HUES48 (cell line): Measurements from ENCODE around the gene EYA4.

Source experiments
- H3K27ac ChIP-seq: one replicate; pipeline ENCODE4 v1.7.0; 2013; ENCODE audit warnings: low read depth, low read length, inconsistent platforms
- H3K27me3 ChIP-seq: 2 replicates; pipeline ENCODE4 v1.6.1; 2013; ENCODE audit warnings: mild to moderate bottlenecking, low read length; ENCODE audit not compliant: control insufficient read depth, insufficient read depth
- H3K36me3 ChIP-seq: 2 replicates; pipeline ENCODE4 v1.6.1; 2013; ENCODE audit warnings: low read length; ENCODE audit not compliant: control insufficient read depth, insufficient read depth
- H3K4me1 ChIP-seq: 2 replicates; pipeline ENCODE4 v1.6.1; 2013; ENCODE audit warnings: mild to moderate bottlenecking, low read length; ENCODE audit not compliant: control insufficient read depth, insufficient read depth
- H3K4me3 ChIP-seq: 2 replicates; pipeline ENCODE4 v1.5.1; 2013; ENCODE audit warnings: mild to moderate bottlenecking, low read depth, low read length
- H3K9ac ChIP-seq: 2 replicates; pipeline ENCODE4 v1.6.1; 2013; ENCODE audit warnings: mild to moderate bottlenecking, low read depth, low read length, moderate library complexity
- H3K9me3 ChIP-seq: 2 replicates; pipeline ENCODE4 v1.6.1; 2013; ENCODE audit warnings: low read length; ENCODE audit not compliant: control insufficient read depth, insufficient read depth

Gene EYA4

DNA sequence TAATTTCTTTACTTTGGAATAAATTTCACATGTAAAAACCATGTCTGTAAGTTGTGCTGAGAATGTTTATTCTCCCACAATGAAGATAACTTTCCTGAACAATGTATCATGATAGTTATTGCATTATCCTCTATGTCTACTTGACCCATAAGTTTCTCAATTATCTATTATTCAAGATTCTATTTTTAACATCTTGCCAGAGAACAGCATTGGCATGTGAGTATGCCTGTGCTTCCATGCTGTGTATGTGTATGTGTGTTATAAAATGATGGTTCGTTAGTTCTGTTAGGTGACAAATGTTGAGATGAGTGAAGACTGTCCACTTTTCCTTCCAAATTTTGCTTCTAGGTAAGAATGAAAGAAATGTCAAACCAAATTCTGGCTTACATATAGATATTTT lies 111.9 kb downstream of the EYA4 start:
- Histone ChIP-seq H3K4me3 (no peak overlapping the region), H3K36me3 (no peaks in the 10 kb centered on the region), H3K9ac (no peak overlapping the region), H3K9me3 (no peaks in the 10 kb centered on the region), H3K27me3 (no peaks in the 10 kb centered on the region), H3K27ac (no peak overlapping the region), H3K4me1 (no peaks in the 10 kb centered on the region)

DNA sequence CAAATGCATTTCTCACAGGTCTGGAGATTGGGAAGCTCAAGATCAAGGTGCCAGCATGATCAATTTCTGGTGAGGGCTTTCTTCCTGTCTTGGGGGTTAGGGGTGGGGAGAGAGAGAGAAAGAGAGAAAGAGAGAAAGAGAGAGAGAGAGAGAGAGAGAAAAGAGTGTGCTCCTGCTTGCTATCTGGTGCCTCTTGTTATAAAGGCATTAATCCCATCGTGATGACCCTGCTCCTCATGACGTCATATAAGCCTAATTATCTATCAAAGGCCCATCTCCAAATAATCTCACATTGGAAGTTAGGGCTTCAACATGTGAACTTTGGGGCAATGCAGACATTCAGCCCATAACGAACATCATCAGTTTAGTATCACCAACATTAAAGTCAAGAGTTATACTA lies 114.8 kb downstream of the EYA4 start:
- H3K9me3 ChIP-seq = no peaks in the 10 kb centered on the region
- no peak overlapping the region for H3K9ac ChIP-seq
- H3K4me3 ChIP-seq = no peak overlapping the region
- no peaks in the 10 kb centered on the region for H3K27me3 ChIP-seq
- H3K36me3 ChIP-seq = no peaks in the 10 kb centered on the region
- no peak overlapping the region for H3K27ac ChIP-seq
- no peaks in the 10 kb centered on the region for H3K4me1 ChIP-seq

DNA sequence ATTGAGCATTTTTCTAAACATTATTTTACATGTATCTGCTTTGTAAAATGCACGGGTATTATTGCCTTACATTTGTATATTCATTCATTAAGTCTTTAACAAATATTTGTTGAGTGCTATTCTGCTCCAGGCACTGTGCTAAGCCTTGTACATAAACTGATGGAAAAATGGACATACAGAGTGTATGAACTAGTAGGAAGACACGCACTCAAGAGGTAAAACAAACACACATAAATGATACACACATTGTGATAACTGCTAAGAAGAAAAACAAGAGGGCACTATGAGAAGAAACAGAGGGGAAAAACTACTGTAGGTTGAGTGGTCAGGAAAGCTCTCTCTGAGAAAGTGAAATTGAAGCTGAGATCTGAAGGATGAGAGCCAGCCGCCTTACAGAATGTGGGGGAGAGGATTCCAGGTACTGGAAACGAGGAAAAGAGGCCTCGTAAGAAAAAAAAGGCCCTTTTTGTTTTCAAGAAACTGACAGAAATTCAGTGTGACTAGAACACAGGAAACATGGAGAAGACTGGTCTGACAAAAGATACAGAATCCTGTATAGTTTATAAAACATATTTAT lies 117.5 kb downstream of the EYA4 start:
- Histone ChIP-seq H3K27ac (no peak overlapping the region), H3K27me3 (no peaks in the 10 kb centered on the region), H3K4me1 (no peaks in the 10 kb centered on the region), H3K36me3 (no peaks in the 10 kb centered on the region), H3K9ac (no peak overlapping the region), H3K9me3 (no peaks in the 10 kb centered on the region), H3K4me3 (no peak overlapping the region)

DNA sequence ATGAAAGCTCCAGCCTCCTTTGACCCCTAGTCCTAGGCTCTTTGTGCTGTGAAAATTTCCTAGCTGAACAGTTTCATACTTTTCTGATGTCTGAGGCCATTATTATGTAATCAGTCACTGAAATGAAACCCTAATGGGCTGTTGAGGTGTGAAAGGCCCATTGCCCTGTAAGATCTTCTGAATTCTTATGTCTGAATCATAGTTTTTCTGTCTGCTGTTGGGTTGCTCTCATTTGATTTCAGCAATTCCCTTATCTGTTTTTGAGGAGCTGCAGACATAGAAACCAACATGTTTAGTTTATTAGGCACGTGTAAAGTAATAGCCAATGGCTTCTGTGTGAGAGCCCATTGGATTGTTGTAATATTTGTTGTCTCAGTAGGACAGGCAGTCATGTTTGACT lies 118.1 kb downstream of the EYA4 start:
- Histone ChIP-seq H3K27ac (no peak overlapping the region), H3K9me3 (no peaks in the 10 kb centered on the region), H3K4me3 (no peak overlapping the region), H3K36me3 (no peaks in the 10 kb centered on the region), H3K4me1 (no peaks in the 10 kb centered on the region), H3K9ac (no peak overlapping the region), H3K27me3 (no peaks in the 10 kb centered on the region)

DNA sequence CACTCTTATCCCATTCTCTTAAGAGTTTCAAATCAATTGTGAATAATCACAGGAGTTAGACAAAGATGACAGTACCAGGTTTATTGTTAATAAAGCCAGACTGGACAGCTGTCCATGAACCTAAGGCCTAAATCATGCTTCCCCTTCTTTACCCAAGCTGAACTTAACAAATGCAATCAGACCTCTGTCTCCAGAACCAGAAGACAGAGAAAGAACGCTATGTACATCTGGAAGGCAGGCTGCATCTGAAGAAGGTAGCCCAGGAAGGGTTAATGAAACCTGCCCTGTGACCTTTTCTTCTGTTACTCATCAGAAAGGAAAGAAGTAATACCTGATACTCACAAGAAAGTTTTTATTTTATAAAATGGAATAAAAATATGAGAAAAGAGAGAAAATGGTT lies 118.6 kb downstream of the EYA4 start:
- Histone ChIP-seq H3K27ac (no peak overlapping the region), H3K9ac (no peak overlapping the region), H3K36me3 (no peaks in the 10 kb centered on the region)

DNA sequence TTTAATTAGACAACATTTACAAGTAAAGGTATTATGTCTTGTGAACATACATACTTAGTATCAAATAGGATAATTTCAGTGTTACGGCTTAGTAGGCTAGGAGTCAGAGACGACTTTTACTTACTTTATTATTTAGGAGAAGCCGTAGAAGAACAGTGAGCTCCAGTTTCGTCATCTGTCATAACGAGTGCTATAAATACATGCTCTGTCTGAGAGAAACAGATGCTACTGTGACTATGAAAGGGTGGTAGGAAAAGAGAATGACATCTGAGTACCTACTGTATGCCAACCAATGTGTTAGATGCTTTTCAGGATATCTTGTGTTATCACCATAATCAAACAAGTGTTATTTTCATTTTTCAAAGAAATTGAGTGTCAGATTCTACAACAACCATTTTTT lies 119.0 kb downstream of the EYA4 start:
- H3K9ac ChIP-seq = no peak overlapping the region
- H3K4me3 ChIP-seq = no peak overlapping the region
- H3K27ac ChIP-seq = no peak overlapping the region
- no peaks in the 10 kb centered on the region for H3K27me3 ChIP-seq
- no peaks in the 10 kb centered on the region for H3K4me1 ChIP-seq
- no peaks in the 10 kb centered on the region for H3K9me3 ChIP-seq
- no peaks in the 10 kb centered on the region for H3K36me3 ChIP-seq

More for the DNA sequence above, 118.6 kb downstream of the EYA4 start:
- H3K9me3 ChIP-seq = no peaks in the 10 kb centered on the region
- no peaks in the 10 kb centered on the region for H3K27me3 ChIP-seq
- no peaks in the 10 kb centered on the region for H3K4me1 ChIP-seq
- no peak overlapping the region for H3K4me3 ChIP-seq

DNA sequence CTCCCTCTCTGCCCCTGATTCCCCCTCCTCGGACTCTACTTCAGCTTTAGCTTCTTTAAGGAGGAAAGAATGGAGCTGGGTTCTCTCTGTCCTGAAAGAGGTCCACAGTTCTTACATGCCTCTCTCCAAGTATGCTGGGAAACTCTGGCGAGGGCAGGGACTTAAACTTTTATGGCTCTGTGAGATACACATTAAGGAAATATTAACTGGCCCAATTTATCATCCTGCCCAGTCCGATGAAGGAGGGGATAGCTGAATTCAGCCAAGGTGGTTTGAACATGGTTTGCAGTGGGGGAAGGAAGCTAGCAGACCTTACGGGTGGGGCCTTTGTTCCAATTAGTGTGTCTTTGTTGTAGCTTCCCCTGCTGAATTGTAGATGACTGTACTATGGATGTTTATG lies 121.7 kb downstream of the EYA4 start:
- Histone ChIP-seq H3K36me3 (no peaks in the 10 kb centered on the region), H3K4me3 (no peak overlapping the region), H3K4me1 (no peaks in the 10 kb centered on the region), H3K9me3 (no peaks in the 10 kb centered on the region), H3K27me3 (no peaks in the 10 kb centered on the region), H3K27ac (no peak overlapping the region), H3K9ac (no peak overlapping the region)

DNA sequence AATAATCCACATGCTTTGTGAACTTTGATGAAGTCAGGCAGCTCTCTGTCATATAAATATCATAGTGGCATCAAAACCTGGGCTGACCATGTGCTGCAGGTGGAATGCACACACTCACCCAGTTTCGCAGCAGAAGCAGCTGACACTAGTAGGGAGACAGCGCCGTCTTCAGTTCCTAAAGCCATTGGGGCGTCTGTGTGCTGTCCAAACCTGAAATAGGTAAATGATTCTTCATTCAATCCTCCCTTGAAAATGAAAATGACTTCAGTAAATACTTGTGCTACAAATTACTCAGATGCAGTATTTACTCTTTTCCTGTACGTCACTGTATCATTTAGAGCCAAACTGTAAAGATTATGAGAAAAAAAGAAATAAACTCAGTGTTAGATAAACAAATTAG lies 127.5 kb downstream of the EYA4 start:
- Histone ChIP-seq H3K36me3 (no peaks in the 10 kb centered on the region), H3K4me3 (no peak overlapping the region), H3K9ac (no peak overlapping the region), H3K27ac (no peak overlapping the region), H3K9me3 (no peaks in the 10 kb centered on the region), H3K4me1 (peaks cover 7% of the 10 kb centered on the region; the same call in 1 of the 2 replicates), H3K27me3 (no peaks in the 10 kb centered on the region)

DNA sequence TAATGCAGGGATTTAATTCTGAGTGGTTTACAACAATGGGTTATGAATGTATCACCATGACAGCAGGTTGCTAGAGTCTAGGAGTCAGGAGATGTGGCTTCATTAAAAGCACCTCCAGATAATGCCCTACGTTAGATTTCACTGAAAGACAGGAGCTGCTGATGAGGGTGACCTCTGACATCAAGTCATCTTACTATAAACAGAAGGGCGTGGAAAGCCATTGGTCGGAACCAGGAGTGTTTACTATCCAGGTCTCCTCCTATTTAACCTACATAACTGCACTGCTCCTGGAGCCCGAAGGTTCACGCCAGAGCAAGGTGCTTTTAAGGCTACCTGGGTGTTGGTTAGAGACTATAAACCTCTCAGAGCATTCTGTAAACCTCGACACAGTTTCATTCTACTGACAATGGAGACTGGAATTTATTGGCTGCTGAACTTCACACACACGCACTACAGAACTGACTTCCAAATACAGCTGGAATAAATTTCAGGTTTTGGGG lies 128.7 kb downstream of the EYA4 start:
- H3K27me3 ChIP-seq = no peaks in the 10 kb centered on the region
- H3K9ac ChIP-seq = no peak overlapping the region
- H3K36me3 ChIP-seq = no peaks in the 10 kb centered on the region
- H3K4me3 ChIP-seq = no peak overlapping the region
- H3K9me3 ChIP-seq = no peaks in the 10 kb centered on the region
- no peak overlapping the region for H3K27ac ChIP-seq
- peaks cover 7% of the 10 kb centered on the region; the same call in 1 of the 2 replicates for H3K4me1 ChIP-seq

DNA sequence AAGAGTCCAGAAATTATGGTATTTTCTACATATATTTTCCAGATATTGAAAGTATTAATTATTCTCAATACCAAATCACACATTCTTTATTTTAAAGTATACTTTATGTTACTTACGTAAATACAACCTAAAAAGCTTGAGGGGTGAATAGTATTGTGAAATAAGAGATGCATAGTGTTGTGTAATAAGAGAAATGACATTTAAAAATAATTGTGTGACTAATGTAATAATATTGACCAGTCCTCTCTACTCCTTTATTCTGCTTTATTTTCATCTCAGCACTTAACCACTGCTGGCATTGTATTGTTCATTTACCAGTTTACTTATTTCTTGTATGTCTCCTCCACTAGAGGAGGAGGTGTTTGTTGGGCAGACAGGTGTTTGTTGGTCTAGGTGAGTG lies 135.6 kb downstream of the EYA4 start:
- H3K36me3 ChIP-seq = no peaks in the 10 kb centered on the region
- H3K9me3 ChIP-seq = no peaks in the 10 kb centered on the region
- no peaks in the 10 kb centered on the region for H3K4me1 ChIP-seq
- no peak overlapping the region for H3K4me3 ChIP-seq
- no peak overlapping the region for H3K9ac ChIP-seq
- H3K27ac ChIP-seq = no peak overlapping the region
- no peaks in the 10 kb centered on the region for H3K27me3 ChIP-seq

DNA sequence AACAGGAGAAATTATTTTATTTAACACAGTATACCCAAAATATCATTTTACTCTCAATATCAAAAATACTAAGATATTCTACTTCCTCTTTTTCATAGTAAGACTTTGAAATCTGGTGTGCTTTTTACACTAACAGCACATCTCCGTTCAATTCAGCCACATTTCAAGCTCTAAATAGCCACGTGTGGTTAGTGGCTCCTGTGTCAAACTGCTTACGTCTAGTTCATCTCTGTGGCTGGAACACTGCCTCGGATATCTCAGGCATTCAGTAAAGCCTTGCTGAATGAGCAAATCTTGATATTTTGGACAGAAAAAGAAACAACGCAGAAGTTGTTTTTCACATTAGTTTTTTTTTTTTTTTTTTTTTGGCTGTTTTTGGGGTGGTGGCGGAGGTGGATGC lies 136.1 kb downstream of the EYA4 start:
- H3K27me3 ChIP-seq = no peaks in the 10 kb centered on the region
- no peaks in the 10 kb centered on the region for H3K36me3 ChIP-seq
- no peak overlapping the region for H3K4me3 ChIP-seq
- no peak overlapping the region for H3K27ac ChIP-seq
- no peak overlapping the region for H3K9ac ChIP-seq
- no peaks in the 10 kb centered on the region for H3K9me3 ChIP-seq
- no peaks in the 10 kb centered on the region for H3K4me1 ChIP-seq

DNA sequence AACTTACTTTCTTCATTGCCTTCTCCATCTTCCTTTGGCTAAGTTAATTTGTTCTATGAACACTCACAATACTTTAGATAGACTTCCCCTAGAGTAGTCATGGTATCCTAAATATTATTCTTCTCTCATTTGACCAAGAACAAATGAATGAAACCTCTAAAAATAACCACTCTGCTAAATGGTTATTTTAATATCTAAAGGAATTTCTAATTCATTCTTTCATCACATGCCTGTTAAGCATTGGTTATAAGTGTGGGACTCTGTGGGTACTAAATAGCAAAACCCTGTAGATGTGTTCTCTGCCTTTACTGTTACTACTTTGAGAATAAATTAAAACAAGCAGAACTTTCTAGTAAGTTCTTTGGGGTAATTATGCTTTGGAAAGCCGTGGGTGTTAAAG lies 138.9 kb downstream of the EYA4 start:
- H3K4me1 ChIP-seq = no peaks in the 10 kb centered on the region
- H3K27ac ChIP-seq = no peak overlapping the region

More for the DNA sequence above, 138.9 kb downstream of the EYA4 start:
- no peaks in the 10 kb centered on the region for H3K36me3 ChIP-seq
- no peaks in the 10 kb centered on the region for H3K9me3 ChIP-seq
- H3K9ac ChIP-seq = no peak overlapping the region
- H3K27me3 ChIP-seq = no peaks in the 10 kb centered on the region
- no peak overlapping the region for H3K4me3 ChIP-seq
